Muscle layer of colon (tissue), 2 donors: ENCODE data around the gene FNDC3B.

Source experiments
- H3K27ac ChIP-seq: one replicate; pipeline ENCODE4 v1.7.0; 2013; ENCODE audit warnings: low read depth, mild to moderate bottlenecking, low read length, moderate library complexity
- H3K27me3 ChIP-seq, 2 donors: one replicate each; pipeline ENCODE4 v1.7.0; 2013; ENCODE audit warnings: low read length in 2 of 2, mild to moderate bottlenecking in 2 of 2; ENCODE audit not compliant: insufficient read depth in 2 of 2, control insufficient read depth in 1 of 2
- H3K36me3 ChIP-seq: one replicate; pipeline ENCODE4 v1.7.0; 2013; ENCODE audit warnings: mild to moderate bottlenecking, low read length; ENCODE audit not compliant: insufficient read depth
- H3K4me1 ChIP-seq: one replicate; pipeline ENCODE4 v1.7.0; 2013; ENCODE audit warnings: mild to moderate bottlenecking, low read length; ENCODE audit not compliant: insufficient read depth
- H3K4me3 ChIP-seq, 2 donors: one replicate each; pipeline ENCODE4 v1.7.0; 2013; ENCODE audit warnings: low read length in 2 of 2, low read depth in 1 of 2, mild to moderate bottlenecking in 1 of 2, moderate library complexity in 1 of 2
- H3K9ac ChIP-seq: one replicate; pipeline ENCODE4 v1.7.0; 2013; ENCODE audit warnings: low read length
- H3K9me3 ChIP-seq: one replicate; pipeline ENCODE4 v1.7.0; 2013; ENCODE audit warnings: mild to moderate bottlenecking, low read length
- donor health status: abdominal sarcoma.
- donor health status: Adenocarcinoma of cecum.

FNDC3B gene

GRCh38 chr3:172152874-172153273 is 113.5 kb downstream of the FNDC3B start:
- peak overlapping the region; percentile 47 for H3K9ac ChIP-seq
- H3K27me3 ChIP-seq: no peaks in the 10 kb centered on the region
- peak overlapping the region in 1 of 2 donors; percentile 19 for H3K4me3 ChIP-seq
- H3K4me1 ChIP-seq: peaks cover 45% of the 10 kb centered on the region
- H3K27ac ChIP-seq: peak overlapping the region; percentile 74
- H3K9me3 ChIP-seq: no peaks in the 10 kb centered on the region
- H3K36me3 ChIP-seq: no peaks in the 10 kb centered on the region

GRCh38 chr3:172153335-172153861 is 114.0 kb downstream of the FNDC3B start:
- peak overlapping the region; percentile 47 for H3K9ac ChIP-seq
- H3K4me3 ChIP-seq: peak overlapping the region in 1 of 2 donors; percentile 19

GRCh38 chr3:172154768-172155664 is 115.6 kb downstream of the FNDC3B start:
- Histone ChIP-seq H3K4me1 (peaks cover 42% of the 10 kb centered on the region), H3K9ac (no peak overlapping the region), H3K4me3 (no peak overlapping the region), H3K27me3 (no peaks in the 10 kb centered on the region), H3K27ac (no peak overlapping the region), H3K36me3 (no peaks in the 10 kb centered on the region), H3K9me3 (no peaks in the 10 kb centered on the region)

More at GRCh38 chr3:172153335-172153861, 114.0 kb downstream of the FNDC3B start:
- Histone ChIP-seq H3K9me3 (no peaks in the 10 kb centered on the region), H3K4me1 (peaks cover 45% of the 10 kb centered on the region), H3K27me3 (no peaks in the 10 kb centered on the region), H3K36me3 (no peaks in the 10 kb centered on the region), H3K27ac (peak overlapping the region; percentile 74)

GRCh38 chr3:172155897-172156585 is 116.7 kb downstream of the FNDC3B start:
- no peak overlapping the region for H3K4me3 ChIP-seq
- H3K36me3 ChIP-seq: no peaks in the 10 kb centered on the region
- no peak overlapping the region for H3K27ac ChIP-seq
- H3K27me3 ChIP-seq: no peaks in the 10 kb centered on the region
- H3K9ac ChIP-seq: no peak overlapping the region
- no peaks in the 10 kb centered on the region for H3K9me3 ChIP-seq
- peaks cover 44% of the 10 kb centered on the region for H3K4me1 ChIP-seq

GRCh38 chr3:172156586-172156955 is 117.2 kb downstream of the FNDC3B start:
- H3K36me3 ChIP-seq: no peaks in the 10 kb centered on the region
- H3K9me3 ChIP-seq: no peaks in the 10 kb centered on the region
- no peaks in the 10 kb centered on the region for H3K27me3 ChIP-seq
- H3K27ac ChIP-seq: no peak overlapping the region
- H3K4me3 ChIP-seq: no peak overlapping the region
- H3K9ac ChIP-seq: no peak overlapping the region
- peaks cover 40% of the 10 kb centered on the region for H3K4me1 ChIP-seq

- peaks cover 28% of the 10 kb centered on the region for H3K4me1 ChIP-seq
- H3K36me3 ChIP-seq: no peaks in the 10 kb centered on the region
- no peaks in the 10 kb centered on the region for H3K9me3 ChIP-seq
- H3K27ac ChIP-seq: no peak overlapping the region
- H3K4me3 ChIP-seq: no peak overlapping the region
- no peaks in the 10 kb centered on the region for H3K27me3 ChIP-seq
- no peak overlapping the region for H3K9ac ChIP-seq
These were observed 118.3 kb downstream of the FNDC3B start for GRCh38 chr3:172157564-172158258.

- no peaks in the 10 kb centered on the region for H3K9me3 ChIP-seq
These were observed 119.4 kb downstream of the FNDC3B start for GRCh38 chr3:172158741-172159140.

GRCh38 chr3:172159376-172159775 is 120.0 kb downstream of the FNDC3B start:
- Histone ChIP-seq H3K9ac (no peak overlapping the region), H3K27ac (no peak overlapping the region), H3K27me3 (no peaks in the 10 kb centered on the region), H3K9me3 (no peaks in the 10 kb centered on the region), H3K4me3 (no peak overlapping the region), H3K36me3 (no peaks in the 10 kb centered on the region), H3K4me1 (peaks cover 15% of the 10 kb centered on the region)

More at GRCh38 chr3:172158741-172159140, 119.4 kb downstream of the FNDC3B start:
- H3K4me3 ChIP-seq: no peak overlapping the region
- no peak overlapping the region for H3K9ac ChIP-seq
- H3K4me1 ChIP-seq: peaks cover 18% of the 10 kb centered on the region
- no peaks in the 10 kb centered on the region for H3K36me3 ChIP-seq
- H3K27me3 ChIP-seq: no peaks in the 10 kb centered on the region
- H3K27ac ChIP-seq: no peak overlapping the region

- no peak overlapping the region for H3K9ac ChIP-seq
- no peaks in the 10 kb centered on the region for H3K9me3 ChIP-seq
- H3K27me3 ChIP-seq: no peaks in the 10 kb centered on the region
- H3K4me3 ChIP-seq: no peak overlapping the region
- no peak overlapping the region for H3K27ac ChIP-seq
- H3K36me3 ChIP-seq: no peaks in the 10 kb centered on the region
- peaks cover 15% of the 10 kb centered on the region for H3K4me1 ChIP-seq
These were observed 120.7 kb downstream of the FNDC3B start for GRCh38 chr3:172159962-172160538.

- H3K9ac ChIP-seq: no peak overlapping the region
- no peak overlapping the region for H3K27ac ChIP-seq
- peaks cover 7% of the 10 kb centered on the region for H3K4me1 ChIP-seq
- H3K36me3 ChIP-seq: no peaks in the 10 kb centered on the region
- H3K27me3 ChIP-seq: no peaks in the 10 kb centered on the region
- H3K9me3 ChIP-seq: no peaks in the 10 kb centered on the region
- no peak overlapping the region for H3K4me3 ChIP-seq
These were observed 121.9 kb downstream of the FNDC3B start for GRCh38 chr3:172161133-172161789.
